ENCODE data around the gene STK16. TPM values are rescaled to one million over a fixed set of nuclear protein-coding genes. Genes with fewer than 3 reads are reported as not detected.

The STK16 gene
- total RNA-seq, 1 donor from 2014 or later, result 22.2 TPM

GRCh38 chr2:219213486-219214071 lies 31.7 kb upstream of the STK16 start:
- DNase-seq (ENCODE audit: low read depth, low spot score), result no peak

GRCh38 chr2:219214141-219214540 lies 31.1 kb upstream of the STK16 start:
- no peak for DNase-seq (ENCODE audit: low read depth, low spot score)

GRCh38 chr2:219214786-219215185 lies 30.5 kb upstream of the STK16 start:
- no peak for DNase-seq (ENCODE audit: low read depth, low spot score)

DNA sequence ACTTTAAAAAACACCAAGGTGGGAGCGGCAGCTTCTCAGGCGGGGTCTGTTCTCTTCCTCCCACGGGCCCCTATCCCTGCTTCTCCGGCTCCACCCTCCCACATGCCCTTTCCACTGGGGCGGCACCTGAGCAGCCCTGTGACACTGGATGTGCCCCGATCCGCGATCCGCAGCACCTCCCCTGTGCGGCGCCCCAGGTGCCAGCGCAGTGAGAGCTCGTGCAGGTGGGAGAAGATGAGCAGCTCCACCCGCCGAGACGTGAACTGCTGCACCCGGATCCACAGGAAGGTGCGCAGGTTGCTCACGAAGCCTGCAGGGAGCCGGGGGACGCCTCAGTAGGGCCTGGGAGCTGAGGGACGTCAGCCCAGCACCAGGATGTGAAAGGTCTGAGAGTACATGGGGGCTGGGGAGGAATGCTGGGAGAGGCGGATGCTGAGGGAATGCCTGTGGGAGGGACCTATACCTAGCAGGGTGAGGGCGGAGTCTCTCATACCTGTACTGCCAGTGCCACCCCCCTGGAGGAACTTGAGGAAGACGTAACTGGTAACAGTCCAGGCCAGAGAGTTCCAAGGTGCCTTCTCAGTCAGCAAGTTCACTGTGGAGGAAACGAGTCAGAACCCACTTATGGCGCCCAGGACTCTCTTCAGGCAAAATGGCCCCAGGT lies 29.3 kb upstream of the STK16 start:
- no peak for DNase-seq (ENCODE audit: low read depth, low spot score)

DNA sequence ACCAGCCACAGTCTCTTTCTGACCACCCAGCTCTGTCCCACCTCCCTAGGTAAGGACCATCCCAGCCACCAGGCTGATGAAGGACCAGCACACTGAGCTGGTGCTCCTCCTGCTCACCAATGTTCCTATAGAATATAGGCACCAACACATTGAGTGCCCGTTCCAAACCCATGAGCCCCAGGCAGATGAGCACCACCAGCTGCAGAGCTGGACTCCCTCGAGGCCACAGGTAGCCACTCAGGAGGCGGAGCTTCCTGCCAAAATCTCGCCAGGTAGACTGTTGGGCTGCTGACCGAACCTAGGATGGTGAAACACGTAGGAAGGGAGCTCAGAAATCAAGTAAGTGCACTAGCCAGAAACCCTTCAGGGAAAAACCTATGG lies 28.8 kb upstream of the STK16 start:
- DNase-seq (ENCODE audit: low read depth, low spot score), result no peak

DNA sequence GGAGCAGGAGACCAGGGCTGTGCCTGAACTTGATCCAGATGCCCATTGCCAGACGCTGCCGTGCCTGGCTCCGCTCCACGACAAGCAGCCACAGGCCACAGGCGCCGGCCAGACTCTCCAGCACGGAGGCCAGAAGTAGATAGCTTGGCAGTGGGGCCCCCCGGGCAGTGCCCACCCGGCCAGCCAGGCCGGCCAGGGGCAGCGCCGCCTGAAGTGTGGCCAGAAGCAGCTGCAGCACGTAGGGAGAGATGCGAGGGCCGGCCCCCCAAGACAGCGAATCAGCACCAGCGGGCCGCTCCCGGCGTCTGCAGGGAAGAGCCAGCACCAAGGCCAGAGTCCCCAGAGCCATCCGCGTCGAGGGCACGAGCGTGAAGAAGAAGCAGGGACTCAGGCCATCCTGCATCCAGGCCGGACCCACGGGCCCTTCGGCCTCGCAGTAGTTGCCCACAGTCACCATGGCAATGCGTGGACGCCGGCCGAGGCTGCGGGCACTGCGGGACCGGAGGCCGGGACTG lies 27.0 kb upstream of the STK16 start:
- DNase-seq (ENCODE audit: low read depth, low spot score), result no peak

DNA sequence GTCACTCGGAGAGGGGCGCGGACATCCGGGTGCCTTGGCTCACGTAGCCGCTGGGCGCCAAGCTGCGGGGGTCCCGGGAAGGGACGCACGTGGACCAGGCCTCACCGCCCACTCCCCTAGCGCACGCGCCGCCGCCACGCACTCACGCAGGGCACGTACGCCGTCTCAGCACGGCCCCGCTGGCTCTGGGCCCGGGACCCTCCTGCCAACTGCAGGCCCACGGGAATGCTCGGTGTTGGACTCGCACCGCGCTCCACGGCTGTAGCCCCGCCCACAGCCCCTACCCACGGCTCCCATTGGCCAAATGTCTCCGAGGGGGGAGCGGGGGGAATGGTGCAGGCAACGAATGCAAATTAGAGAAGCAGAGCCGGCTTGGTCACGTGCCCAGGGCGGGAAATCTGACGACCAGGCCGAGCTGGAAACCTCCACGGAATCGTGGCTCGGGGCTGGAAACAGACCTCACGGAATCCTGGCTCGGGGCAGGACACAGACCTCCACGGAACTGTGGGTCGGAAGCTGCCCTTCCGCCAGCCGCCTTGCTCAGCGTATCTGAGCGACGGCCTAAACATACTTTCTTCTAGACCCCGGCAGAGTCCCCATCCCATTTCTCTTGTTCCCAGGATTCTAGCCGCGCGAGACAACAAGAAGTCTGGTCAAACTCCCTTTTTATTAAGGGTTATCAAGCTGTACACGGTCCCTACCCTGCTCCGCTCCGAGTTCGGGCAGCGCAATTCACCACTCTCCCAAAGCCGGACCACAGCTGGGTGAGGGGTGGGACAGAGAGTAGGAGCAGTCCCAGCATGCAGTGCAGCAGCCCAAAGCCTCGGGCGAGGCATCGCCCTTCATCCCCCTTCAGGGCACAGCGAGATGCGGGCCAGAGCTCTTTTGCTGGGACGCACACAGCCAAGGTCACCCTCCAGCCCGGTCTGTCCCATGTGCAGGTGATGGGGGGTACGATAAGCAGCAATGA lies 26.3 kb upstream of the STK16 start, which contains the start of gene ABCB6:
TSS of gene ABCB6 (minus strand) at position 227 of the 970 bp plus-strand sequence. CDS start 285 bp downstream, outside the sequence.
- peak; percentile 67 for DNase-seq (ENCODE audit: low read depth, low spot score)

DNA sequence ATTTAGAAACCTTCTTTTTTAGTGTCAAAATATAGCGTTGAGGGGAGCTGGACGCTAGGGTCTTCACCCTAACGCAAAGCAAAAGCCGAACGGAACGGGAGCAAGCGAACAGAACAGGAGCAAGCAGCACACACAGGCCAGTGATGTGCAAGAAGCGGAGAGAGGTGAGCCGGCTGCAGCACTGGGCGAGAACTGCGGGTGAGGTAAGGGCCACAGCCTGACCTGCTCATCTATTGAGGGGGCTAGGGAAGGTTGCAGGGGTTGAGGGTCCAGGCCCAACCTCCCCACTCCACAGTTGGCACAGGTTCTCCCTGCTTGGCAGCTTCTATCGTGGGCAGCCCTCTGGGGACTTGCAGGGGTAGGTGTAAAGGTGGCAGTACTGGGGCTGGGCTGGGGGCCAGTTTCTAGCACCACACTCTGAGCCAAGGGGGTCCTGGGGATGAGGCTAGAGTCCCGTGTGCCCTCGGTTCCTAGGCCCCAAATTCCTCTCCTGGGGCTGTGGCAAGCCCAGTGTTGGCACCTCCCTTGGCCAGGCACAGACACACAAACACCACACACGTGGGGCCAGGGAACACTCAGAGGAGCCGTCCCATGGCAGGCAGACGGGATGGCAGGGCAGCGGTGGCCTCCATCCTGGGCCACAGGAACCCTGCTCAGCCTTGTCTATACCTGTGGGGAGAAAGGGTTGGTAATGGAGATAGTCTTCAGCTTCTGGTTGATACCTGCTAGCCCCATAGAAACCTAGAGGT lies 25.3 kb upstream of the STK16 start:
- DNase-seq (ENCODE audit: low read depth, low spot score), result no peak

DNA sequence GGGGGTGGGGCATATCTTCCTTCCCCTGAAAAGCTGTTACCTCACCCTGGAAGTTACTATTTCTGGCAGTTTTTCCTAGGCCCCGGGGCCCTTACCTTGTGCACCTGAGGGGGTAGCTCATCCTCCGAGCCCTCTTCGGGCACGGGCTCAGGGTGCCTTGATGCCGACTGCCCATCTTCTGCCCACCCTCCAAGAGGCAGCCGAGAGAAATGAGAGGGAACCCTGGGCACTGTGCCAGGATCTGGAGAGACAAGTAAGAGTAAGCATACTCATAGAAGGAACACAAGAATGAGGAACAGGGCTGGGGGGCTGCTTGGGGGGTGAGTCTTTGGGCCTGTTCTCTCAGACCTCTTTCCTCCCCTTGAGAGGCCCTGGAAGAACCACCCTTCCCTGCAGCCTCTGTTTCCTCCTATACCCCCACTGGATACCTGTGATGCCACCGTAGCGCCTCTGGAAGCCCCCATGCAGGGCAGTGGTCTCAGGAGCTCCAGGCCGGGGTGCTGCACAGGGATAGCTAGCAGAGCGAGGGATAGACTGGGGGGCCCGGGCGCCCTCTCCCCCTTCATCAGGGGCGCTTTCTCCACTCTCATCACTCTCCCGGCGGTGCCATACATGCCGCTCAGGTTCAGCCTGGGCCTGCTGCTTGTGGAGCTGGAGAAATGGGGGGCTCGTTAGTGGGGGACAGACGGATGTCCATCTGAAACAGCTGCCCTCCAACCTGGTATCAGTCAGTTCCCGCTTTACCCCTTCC lies 24.5 kb upstream of the STK16 start:
- no peak for DNase-seq (ENCODE audit: low read depth, low spot score)

GRCh38 chr2:219221957-219222518 lies 23.2 kb upstream of the STK16 start:
- no peak for DNase-seq (ENCODE audit: low read depth, low spot score)

- DNase-seq (ENCODE audit: low read depth, low spot score), result no peak
Measured at GRCh38 chr2:219223831-219224610, 21.3 kb upstream of the STK16 start.

DNA sequence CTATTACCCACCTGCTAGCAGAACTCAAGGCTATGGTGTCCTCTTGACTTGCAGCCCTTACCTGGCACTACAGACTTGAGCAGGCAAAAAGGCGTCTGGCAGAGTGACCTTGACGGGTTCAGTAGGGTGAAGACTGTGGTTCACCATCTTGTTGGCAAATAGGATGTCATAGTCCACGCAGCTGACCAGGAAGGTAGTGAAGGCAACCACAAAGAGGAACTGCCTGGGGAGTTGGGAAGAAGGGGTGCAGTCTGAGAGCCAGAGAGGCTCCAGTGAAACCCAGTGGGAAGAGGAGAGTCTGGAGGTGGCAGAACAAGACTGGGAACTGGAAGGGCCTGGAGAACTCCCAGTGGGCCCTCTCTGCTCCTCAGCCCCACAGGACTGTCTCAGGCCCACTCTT lies 19.9 kb upstream of the STK16 start:
- no peak for DNase-seq (ENCODE audit: low read depth, low spot score)

DNA sequence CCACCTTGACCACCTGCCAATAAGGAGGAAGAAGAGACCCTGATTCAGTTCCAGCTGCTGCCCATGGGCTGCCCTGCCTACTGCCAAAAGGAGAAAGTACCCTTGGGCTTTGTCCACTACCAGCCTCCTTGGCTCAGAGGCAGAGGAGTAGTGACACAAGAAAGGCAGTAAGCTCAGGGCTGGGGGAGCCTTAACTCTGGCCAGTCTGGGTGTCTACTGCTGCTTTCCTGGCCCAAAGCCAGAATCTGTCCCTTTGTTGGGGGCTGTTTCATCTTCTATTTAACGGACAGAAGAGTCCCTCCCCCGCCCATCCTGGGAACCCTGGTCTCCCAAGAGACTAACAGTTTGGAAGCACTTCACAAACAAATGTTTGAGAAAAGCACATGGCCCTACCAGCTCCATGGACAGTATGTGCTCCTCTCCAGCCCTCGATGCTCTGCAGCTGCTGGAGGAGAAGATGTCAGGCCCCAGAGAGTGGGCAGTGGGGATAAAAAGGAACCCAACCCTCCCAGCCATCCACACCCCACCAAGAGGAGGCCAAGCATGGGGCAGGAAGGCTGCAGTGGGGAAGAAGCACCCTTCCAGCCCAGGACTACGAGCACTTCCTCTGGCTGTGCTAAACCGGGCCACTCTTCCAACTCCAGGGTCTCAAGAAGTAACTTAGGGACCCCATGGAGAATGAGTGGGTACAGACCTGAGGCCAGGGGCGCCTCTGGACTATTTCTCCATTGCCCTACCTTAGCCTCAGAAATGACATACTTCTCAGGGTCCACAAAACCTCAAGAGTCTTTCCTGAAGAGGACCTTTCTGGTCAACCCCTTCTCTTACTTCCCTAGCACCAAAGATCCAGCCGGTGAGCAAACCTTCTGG lies 17.0 kb upstream of the STK16 start:
- no peak for DNase-seq (ENCODE audit: low read depth, low spot score)

- no peak for DNase-seq (ENCODE audit: low read depth, low spot score)
Measured at GRCh38 chr2:219228911-219229304, 16.4 kb upstream of the STK16 start.

GRCh38 chr2:219229305-219230058 lies 15.8 kb upstream of the STK16 start, which contains the start of the genes ANKZF1 and ATG9A:
ANKZF1 (plus strand) TSS chr2:219229806; CDS start chr2:219230258, 452 bp downstream.
ATG9A (minus strand) TSS chr2:219229636; CDS start chr2:219228024, 1,612 bp downstream.
- peak; percentile 96 for DNase-seq (ENCODE audit: low read depth, low spot score)

DNA sequence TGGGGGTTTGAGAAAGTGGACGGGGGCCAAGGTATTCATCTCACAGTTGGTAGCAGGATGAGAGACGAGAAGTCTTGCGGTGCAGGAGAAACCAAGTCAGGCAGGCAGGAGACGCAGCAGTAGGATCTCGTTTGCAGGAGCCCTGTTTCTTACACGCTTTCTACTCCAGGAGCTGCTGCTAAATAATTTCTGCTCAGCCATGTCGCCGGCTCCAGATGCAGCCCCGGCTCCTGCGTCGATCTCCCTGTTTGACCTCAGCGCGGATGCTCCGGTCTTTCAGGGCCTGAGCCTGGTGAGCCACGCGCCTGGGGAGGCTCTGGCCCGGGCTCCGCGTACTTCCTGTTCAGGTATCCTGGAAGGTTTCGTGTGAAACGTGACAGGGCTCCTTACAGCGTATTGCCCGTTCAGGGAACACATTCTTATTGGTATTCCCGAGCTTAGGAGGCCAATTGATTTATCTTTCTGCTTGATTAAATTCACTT lies 15.2 kb upstream of the STK16 start:
- no peak for DNase-seq (ENCODE audit: low read depth, low spot score)

GRCh38 chr2:219234331-219234730 lies 10.9 kb upstream of the STK16 start:
- no peak for DNase-seq (ENCODE audit: low read depth, low spot score)

Data from pulmonary artery endothelial cell (primary cell).